ENCODE results near the gene PRKG1. TPM values are rescaled to one million over a fixed set of nuclear protein-coding genes. Genes with fewer than 3 reads are reported as not detected.
A peak's percentile ranks its signal among the peaks of the same experiment; 100 is the strongest.
"Not testable (repeated sequence)": the region's sequence is repeated elsewhere in the genome, so short reads cannot be mapped to it uniquely, and the experiment has no call there.

The PRKG1 gene
- total RNA-seq, 1 experiment from 2014 or later = 1.0 TPM

GRCh38 chr10:51672039-51672535 is 597.8 kb downstream of the PRKG1 start:
- no peak for DNase-seq (ENCODE audit: extremely low read depth, low read depth)

DNA sequence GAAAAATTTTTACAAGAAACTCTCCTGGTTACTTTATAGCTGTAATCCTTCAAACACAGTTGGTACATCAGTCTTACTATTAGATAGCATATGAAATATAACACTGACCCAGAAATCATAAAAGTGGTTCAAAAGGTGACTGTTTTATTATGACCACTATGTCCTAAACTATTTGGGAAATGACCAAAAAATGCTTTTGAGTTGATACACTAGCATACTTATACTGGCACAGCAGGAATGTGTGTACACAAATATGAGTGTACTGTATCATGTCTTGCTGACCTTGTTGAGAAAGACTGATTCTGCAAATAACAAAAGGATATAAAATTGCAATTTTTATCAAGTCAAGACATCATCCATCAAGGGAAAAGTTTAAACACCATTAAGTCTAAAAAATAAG is 600.8 kb downstream of the PRKG1 start:
- no peak for DNase-seq (ENCODE audit: extremely low read depth, low read depth)

GRCh38 chr10:51679841-51680240 is 605.6 kb downstream of the PRKG1 start:
- DNase-seq (ENCODE audit: extremely low read depth, low read depth) = no peak

DNA sequence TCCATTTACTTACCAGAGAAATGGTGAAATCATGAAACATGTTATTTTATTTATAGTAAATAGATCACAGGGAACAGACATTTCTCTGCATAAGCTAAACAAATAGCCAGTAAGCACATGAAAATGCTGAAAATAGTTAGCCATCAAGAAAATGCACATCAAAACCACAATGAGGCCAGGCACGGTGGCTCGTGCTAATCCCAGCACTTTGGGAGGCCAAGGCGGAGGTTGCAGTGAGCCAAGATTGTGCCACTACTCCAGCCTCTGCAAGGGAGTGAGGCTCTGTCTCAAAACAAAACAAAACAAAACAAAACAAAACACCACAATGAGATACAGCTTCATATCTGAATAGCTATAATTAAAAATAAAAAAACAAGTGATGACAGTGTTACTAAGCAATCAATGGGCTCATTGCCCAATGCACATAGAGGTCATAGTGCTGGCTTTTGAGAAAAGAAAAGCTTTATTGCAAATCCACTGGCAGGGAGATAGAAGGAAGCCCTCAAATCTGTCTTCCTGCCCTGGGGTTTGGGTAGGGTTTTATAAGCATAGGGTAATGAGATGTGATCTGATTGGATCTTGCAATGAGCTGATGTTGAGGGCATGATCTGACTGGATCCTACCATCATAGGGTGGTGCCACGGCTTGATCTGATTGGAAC is 608.9 kb downstream of the PRKG1 start:
- no peak for DNase-seq (ENCODE audit: extremely low read depth, low read depth)

DNA sequence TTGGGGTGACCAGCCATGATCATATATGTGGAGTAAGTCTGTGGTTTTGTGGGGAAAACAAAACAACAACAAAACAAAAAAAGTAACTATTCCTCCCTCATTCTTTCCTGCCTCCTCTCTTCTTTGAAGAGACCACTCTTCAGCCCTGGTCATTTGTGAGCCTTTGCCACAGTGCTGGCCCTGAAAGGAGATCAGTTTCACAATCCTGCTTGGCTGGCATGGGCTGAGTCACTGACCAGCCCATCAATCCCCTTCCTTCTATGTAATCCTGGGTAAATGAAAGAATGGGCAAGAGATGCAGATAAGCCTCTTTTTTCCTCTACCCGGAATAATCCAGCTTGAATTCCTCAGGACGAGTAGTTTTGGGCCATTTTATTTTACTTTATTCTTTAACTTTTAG is 611.5 kb downstream of the PRKG1 start:
- no peak for DNase-seq (ENCODE audit: extremely low read depth, low read depth)

DNA sequence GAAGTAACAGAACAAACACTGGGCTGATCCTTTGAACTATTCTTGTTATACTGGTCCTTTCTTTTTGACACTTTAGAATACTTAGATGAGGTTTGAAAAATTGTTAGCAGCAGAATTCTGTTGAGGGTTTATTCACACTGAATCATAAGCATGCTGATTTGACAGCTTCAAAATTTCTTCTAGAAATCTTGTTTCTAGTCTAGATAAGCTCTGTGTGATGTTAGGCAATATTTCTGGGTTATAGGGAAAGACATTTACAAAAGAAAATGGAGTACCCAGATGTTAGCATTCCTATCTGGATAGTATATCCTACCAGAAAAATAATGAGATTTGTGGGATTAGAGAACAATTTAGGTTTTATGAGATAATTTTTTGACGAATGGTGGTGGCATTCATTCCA is 613.0 kb downstream of the PRKG1 start:
- no peak for DNase-seq (ENCODE audit: extremely low read depth, low read depth)

- DNase-seq (ENCODE audit: extremely low read depth, low read depth) = not testable (repeated sequence)
These were observed 614.5 kb downstream of the PRKG1 start for GRCh38 chr10:51688826-51689225.

- no peak for DNase-seq (ENCODE audit: extremely low read depth, low read depth)
These were observed 615.2 kb downstream of the PRKG1 start for GRCh38 chr10:51689536-51689935.

GRCh38 chr10:51691135-51691534 is 616.8 kb downstream of the PRKG1 start:
- DNase-seq (ENCODE audit: extremely low read depth, low read depth) = no peak

DNA sequence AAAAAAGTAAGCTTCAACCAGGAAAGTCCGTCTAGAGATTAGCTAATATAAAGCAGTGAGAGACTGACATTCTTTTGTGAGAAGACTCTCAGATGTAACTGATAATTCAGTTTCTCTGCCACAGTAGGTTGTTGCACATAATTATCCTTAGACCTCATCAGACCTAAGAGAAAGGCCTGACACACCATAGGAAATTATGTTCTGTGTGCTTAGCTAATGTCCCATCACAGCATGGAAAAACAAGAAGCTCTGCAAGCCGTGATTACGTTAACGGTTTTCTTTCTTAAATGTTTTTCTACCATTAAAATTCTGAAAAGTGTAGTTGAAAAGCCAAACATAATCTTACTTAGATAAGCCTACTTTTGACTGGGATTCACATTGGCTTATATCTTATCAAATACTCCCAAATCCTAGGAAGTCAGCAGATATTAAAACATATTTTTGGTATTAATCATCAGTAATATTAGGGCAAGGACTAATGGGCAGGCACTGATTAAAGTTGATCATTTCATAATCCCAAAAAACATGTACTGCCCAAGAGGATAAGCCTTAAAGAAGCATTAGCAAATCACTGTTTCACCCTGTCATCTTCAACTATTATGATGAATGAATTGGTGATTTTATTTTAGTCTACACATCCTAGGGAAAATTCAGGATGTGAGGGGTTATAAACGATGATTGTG is 619.9 kb downstream of the PRKG1 start:
- DNase-seq (ENCODE audit: extremely low read depth, low read depth) = no peak

DNA sequence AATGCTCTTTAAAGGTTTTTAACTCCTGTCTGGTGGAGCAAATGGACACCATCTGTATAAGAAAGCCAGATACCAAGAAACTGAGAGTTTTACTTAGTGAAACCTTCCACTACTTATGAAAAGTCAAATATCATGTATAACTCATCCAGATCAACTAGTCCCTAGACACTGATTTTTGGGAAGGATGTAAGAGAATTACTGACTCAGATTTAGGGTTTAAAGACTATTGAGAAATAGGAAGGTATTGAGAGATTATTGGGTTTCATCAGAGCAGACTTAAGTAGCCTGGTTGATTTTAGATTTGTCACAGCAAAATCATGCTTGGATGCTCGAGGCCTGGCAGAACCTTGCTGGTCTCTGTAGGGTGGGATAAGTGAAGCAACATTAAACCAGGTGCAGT is 622.0 kb downstream of the PRKG1 start:
- no peak for DNase-seq (ENCODE audit: extremely low read depth, low read depth)

DNA sequence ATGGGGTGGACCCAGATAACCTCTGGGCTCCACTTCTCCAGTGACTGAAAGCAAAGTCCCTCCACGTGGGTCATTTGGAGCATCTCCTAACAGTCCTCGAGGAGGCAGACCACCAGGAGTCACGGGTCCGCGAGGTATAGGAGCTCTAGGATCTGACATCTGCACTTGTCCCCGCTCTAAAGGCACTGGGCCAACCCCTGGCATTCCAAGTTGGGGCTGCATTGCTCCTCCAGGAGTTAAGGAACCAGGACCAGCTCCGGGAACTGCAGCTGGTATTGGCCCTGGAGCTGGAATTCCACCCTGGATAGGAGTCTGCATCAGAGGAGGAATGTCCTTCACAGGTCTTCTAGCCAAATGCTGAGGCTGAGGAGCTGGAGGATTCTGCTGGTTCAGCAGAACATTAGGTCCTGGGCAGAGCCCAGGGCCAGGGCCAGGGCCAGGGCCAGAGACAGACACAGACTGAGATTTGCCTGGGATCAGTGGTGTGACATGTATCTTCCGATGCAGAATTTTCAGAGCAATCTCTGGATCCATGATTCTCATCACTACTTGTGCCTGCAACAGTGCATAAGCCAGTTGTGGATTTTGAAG is 624.3 kb downstream of the PRKG1 start:
- no peak for DNase-seq (ENCODE audit: extremely low read depth, low read depth)

- no peak for DNase-seq (ENCODE audit: extremely low read depth, low read depth)
These were observed 624.8 kb downstream of the PRKG1 start for GRCh38 chr10:51699145-51699474.

DNA sequence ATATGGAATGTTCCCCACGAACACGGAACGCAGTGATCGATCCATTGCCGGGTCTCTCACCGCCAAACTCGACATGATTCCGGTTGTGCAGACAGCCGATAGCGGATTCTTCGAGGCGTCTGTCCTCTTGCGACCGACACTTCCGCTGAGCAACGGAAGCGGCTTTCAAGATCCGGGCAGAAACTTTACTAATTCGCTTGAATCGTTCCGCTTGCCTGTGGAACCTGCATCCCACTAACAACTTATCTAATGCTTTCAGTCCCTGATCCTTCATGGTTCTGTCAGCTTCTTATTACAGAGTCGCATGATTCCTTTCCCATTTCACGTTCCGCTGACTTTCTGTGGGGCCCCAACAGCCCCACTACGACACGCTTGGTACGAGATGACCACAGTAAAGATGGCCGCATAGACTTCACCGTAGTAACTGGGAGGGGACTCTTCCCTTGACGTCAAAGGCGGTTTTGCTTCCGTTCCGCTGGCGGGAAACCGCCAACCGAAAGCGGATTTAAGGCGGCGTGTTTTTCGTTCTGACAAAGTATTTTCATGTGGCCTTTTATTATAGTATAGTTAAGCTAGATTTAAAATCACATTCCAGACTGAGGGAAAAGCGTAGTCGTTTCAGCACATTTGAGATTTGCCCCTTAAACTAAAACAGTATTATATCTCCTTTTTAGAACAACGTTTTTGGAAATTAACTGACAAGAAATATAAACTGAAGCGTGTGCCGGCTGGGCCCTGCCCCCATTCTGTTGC is 625.4 kb downstream of the PRKG1 start, which contains the start of gene CSTF2T:
Gene CSTF2T, minus strand, starts transcription at position 121 of the 753 bp plus-strand sequence. Its CDS starts 46 bp downstream, at position 75.
- DNase-seq (ENCODE audit: extremely low read depth, low read depth) = peak; percentile 91

GRCh38 chr10:51700228-51700817 is 626.0 kb downstream of the PRKG1 start:
- no peak for DNase-seq (ENCODE audit: extremely low read depth, low read depth)

DNA sequence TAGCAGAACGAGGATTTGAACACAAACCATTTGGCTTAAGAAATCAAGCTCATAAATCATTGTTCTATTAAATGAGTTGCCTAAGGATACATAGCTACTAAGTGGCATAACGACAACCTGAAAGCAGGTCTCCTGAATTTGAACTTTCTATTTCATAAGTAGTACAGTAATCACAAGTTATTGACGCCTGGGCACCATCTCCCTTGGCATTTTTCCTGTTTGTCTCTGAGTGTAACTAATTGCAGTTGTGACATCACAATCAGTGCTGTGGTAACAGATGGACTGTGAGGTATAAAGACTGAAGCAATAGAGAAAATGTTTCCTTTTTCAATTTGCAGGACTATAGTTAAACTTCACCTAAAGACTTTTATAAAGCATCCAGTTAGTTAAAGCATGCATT is 631.5 kb downstream of the PRKG1 start:
- DNase-seq (ENCODE audit: extremely low read depth, low read depth) = no peak

DNA sequence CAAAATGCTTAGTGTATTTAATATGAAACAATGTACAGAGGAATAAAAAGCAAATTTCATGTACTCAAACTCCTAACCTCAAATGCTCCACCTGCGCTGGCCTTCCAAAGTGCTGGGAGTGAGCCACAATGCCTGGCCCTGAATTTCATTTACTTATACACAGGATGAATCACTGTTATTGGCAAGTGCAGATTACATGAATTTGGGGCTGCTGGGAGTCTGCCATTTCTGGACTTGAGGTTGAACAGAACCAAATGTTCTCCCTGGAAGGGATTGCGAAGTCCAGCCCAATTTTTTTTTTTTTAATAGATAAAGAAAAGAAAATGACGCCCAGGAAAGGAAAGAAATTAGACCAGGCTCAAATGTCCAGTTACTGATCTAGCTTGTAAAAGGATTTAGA is 631.9 kb downstream of the PRKG1 start:
- no peak for DNase-seq (ENCODE audit: extremely low read depth, low read depth)

GRCh38 chr10:51707392-51707791 is 633.1 kb downstream of the PRKG1 start:
- no peak for DNase-seq (ENCODE audit: extremely low read depth, low read depth)

DNA sequence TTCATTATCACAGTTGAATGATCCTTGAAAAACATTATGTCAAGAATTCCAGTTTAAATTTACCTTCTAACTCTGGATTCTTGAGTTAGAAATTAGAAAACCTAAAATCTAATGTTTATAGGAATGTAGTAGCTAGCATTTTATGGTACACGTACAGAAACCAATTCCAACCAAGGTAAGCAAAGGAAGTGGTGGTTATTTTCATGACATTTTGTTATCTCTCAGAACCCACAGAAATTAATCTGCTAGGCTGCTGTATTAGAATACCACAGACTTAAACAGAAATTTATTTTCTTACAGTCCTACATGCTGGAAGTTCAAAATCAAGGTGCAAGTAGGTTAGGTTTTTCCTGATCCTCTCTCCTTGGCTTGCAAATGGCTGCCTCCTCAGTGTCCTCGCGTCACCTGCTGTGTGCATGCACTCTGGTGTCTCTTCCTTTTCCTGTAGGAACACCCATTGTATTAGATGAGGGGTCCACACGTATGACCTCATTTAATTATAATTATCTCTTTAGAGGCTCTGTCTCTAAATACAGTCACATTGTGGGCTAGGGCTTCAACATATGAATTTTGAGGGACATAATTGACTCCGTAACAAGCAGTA is 633.6 kb downstream of the PRKG1 start:
- DNase-seq (ENCODE audit: extremely low read depth, low read depth) = no peak

DNA sequence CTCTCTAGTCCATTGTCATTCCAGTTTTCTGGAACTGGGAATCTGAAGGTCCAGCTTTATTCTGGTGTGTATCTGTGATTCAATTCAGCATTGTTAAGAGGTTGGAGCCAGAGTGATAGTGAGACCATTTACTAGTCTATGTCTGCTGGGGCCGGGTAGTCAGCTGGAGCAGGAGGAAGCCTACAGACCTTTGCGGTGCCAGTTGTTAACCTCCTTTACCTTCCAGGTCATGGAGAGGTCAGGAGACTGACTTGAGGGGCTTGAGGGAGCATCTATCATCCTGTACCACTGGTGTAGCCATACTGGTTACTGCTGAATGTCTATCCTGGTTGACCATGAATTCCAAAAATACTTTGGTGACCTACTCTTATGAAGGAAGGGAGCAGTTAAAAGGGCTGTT is 634.3 kb downstream of the PRKG1 start:
- DNase-seq (ENCODE audit: extremely low read depth, low read depth) = no peak

Data from NCI-H460 (cell line).